WTC11 (cell line): ENCODE data around the gene METRNL. TPM values are rescaled to one million over a fixed set of nuclear protein-coding genes. Genes with fewer than 3 reads are reported as not detected.
A peak's percentile ranks its signal among the peaks of the same experiment; 100 is the strongest.

Experiments
- ATAC-seq: fragments of 200-7000 bp; cut with Tn5 transposase; 2 replicates; pipeline ENCODE4 v1.10.0; 2021; ENCODE audit warnings: mild to moderate bottlenecking, moderate library complexity
- Bru-seq: library from RNA; stranded (reverse); fragments of 400-500 nt; gene quantifications from one replicate; lab custom pipeline; 2021; lab: Mats Ljungman, UMichigan
- CTCF ChIA-PET: fragments of 300-600 bp; sonication (Branson Sonifier 250); formaldehyde crosslinking; loops from one replicate; lab custom pipeline; 2021; ENCODE audit warnings: antibody characterized with exemption; lab: Charles Lee
- POLR2A ChIA-PET: fragments of 350-600 bp; sonication (Branson Sonifier 250); formaldehyde crosslinking; loops from one replicate; lab custom pipeline; 2021; ENCODE audit warnings: antibody characterized with exemption; lab: Charles Lee
- DNase-seq: peaks from one replicate; pipeline ENCODE4 v3.0.0; 2021; ENCODE audit warnings: low spot score
- H3K27ac Mint-ChIP-seq: 2 replicates; pipeline ENCODE4 v1.8.0; 2021; ENCODE audit warnings: mixed read lengths
- H3K27me3 Mint-ChIP-seq: 2 replicates; pipeline ENCODE4 v1.8.0; 2021; ENCODE audit warnings: low read depth, mild to moderate bottlenecking, moderate library complexity, mixed read lengths
- H3K36me3 Mint-ChIP-seq: 2 replicates; pipeline ENCODE4 v1.8.0; 2021; ENCODE audit warnings: mixed read lengths
- H3K4me1 Mint-ChIP-seq: 2 replicates; pipeline ENCODE4 v1.8.0; 2022; ENCODE audit warnings: mixed read lengths
- H3K4me3 Mint-ChIP-seq: 2 replicates; pipeline ENCODE4 v1.8.0; 2021; ENCODE audit warnings: mild to moderate bottlenecking, moderate library complexity, mixed read lengths
- H3K9me3 Mint-ChIP-seq: 2 replicates; pipeline ENCODE4 v1.8.0; 2021; ENCODE audit warnings: mixed read lengths
- CREM ChIP-seq: sonication (generic); formaldehyde crosslinking; IDR thresholded peaks from 2 replicates; pipeline ENCODE4 v1.8.1; 2022; ENCODE audit warnings: mild to moderate bottlenecking, missing genetic modification reagents, moderate library complexity
- ETV6 ChIP-seq: sonication (generic); formaldehyde crosslinking; IDR thresholded peaks from 2 replicates; pipeline ENCODE4 v1.8.1; 2022; ENCODE audit warnings: mild to moderate bottlenecking, missing genetic modification reagents
- FOXJ3 ChIP-seq: sonication (generic); formaldehyde crosslinking; IDR thresholded peaks from 2 replicates; pipeline ENCODE4 v1.9.0; 2021; ENCODE audit warnings: missing genetic modification reagents, mild to moderate bottlenecking, borderline replicate concordance
- FOXP4 ChIP-seq: sonication (generic); formaldehyde crosslinking; IDR thresholded peaks from 2 replicates; pipeline ENCODE4 v1.8.0; 2022; ENCODE audit warnings: mild to moderate bottlenecking, missing genetic modification reagents
- MYBL2 ChIP-seq: sonication (generic); formaldehyde crosslinking; IDR thresholded peaks from 2 replicates; pipeline ENCODE4 v1.8.1; 2023; ENCODE audit warnings: mild to moderate bottlenecking, moderate library complexity, missing genetic modification reagents
- OVOL2 ChIP-seq: fragments of 250-450 bp; sonication (Bioruptor Pico); IDR thresholded peaks from 2 replicates; pipeline ENCODE4 v1.9.0; 2021; ENCODE audit warnings: mild to moderate bottlenecking, borderline replicate concordance
- SMAD4 ChIP-seq: sonication (generic); formaldehyde crosslinking; IDR thresholded peaks from 2 replicates; pipeline ENCODE4 v1.8.0; 2022; ENCODE audit warnings: mild to moderate bottlenecking, missing genetic modification reagents
- SP1 ChIP-seq: sonication (generic); formaldehyde crosslinking; conservative IDR thresholded peaks from 2 replicates; pipeline ENCODE4 v1.8.1; 2022; ENCODE audit warnings: missing genetic modification reagents
- USF1 ChIP-seq: sonication (generic); formaldehyde crosslinking; IDR thresholded peaks from 2 replicates; pipeline ENCODE4 v1.8.0; 2022; ENCODE audit warnings: mild to moderate bottlenecking, missing genetic modification reagents
- USF2 ChIP-seq: sonication (generic); formaldehyde crosslinking; IDR thresholded peaks from 2 replicates; pipeline ENCODE4 v1.8.1; 2023; ENCODE audit warnings: mild to moderate bottlenecking, missing genetic modification reagents, moderate library complexity
- ZBTB21 ChIP-seq: sonication (generic); formaldehyde crosslinking; IDR thresholded peaks from 2 replicates; pipeline ENCODE4 v1.8.1; 2023; ENCODE audit warnings: mild to moderate bottlenecking, missing genetic modification reagents, borderline replicate concordance
- ZNF396 ChIP-seq: fragments of 250-450 bp; sonication (Bioruptor Pico); IDR thresholded peaks from 2 replicates; pipeline ENCODE4 v1.8.0; 2021; ENCODE audit warnings: mild to moderate bottlenecking, moderate library complexity, borderline replicate concordance
- ZNF416 ChIP-seq: fragments of 250-450 bp; sonication (Bioruptor Pico); IDR thresholded peaks from 2 replicates; pipeline ENCODE4 v1.9.0; 2021; ENCODE audit warnings: mild to moderate bottlenecking, inconsistent platforms
- ZNF512 ChIP-seq: sonication (generic); formaldehyde crosslinking; IDR thresholded peaks from 2 replicates; pipeline ENCODE4 v1.8.1; 2022; ENCODE audit warnings: missing genetic modification reagents, borderline replicate concordance
- long read RNA-seq, 3 experiments: library from RNA in 1 of 3; library from capped mRNA in 1 of 3; library from polyadenylated mRNA in 1 of 3; unstranded in 2 of 3; stranded (forward) in 1 of 3; transcript quantifications; one replicate each; pipeline ENCODE4 v2.0.0, GENCODE V29; 2021
- total RNA-seq: library from RNA; stranded (reverse); gene quantifications from 3 replicates; pipeline ENCODE4 v1.2.3, GENCODE V29; 2021
- TF ChIP-seq, protein P1 (sequence below): fragments of 250-450 bp; sonication (Bioruptor Pico); IDR thresholded peaks from 2 replicates; pipeline ENCODE4 v1.9.0; 2021; ENCODE audit warnings: moderate library complexity, mild to moderate bottlenecking, inconsistent platforms, borderline replicate concordance
- TF ChIP-seq, protein P2 (sequence below): sonication (generic); formaldehyde crosslinking; conservative IDR thresholded peaks from 2 replicates; pipeline ENCODE4 v1.8.1; 2022; ENCODE audit warnings: mild to moderate bottlenecking, missing genetic modification reagents
- TF ChIP-seq, protein P3 (sequence below): sonication (generic); formaldehyde crosslinking; IDR thresholded peaks from 2 replicates; pipeline ENCODE4 v1.8.1; 2023; ENCODE audit warnings: mild to moderate bottlenecking, missing genetic modification reagents, moderate library complexity

The METRNL gene
- total RNA-seq = 27.7 to 29.3 TPM (median 28.1 TPM) in 3 replicates
- Bru-seq, nascent RNA = percentile 65 among the genes with signal in this experiment
- long read RNA-seq, experiment 1, transcript METRNL-201 (4 exons, 1,605 nt) = major isoform, 43 of 50 reads
- long read RNA-seq, experiment 1, partial matches to known transcripts = 0 of 50 reads
- long read RNA-seq, experiment 1, other reads (novel, unspliced or antisense) = 2 of 50 reads
- long read RNA-seq, experiment 2, transcript METRNL-201 (4 exons, 1,605 nt) = major isoform, 31 of 42 reads
- long read RNA-seq, experiment 2, partial matches to known transcripts = 7 of 42 reads
- long read RNA-seq, experiment 2, other reads (novel, unspliced or antisense) = 1 of 42 reads
- long read RNA-seq, experiment 3, partial matches to known transcripts = 0 of 1 reads
- long read RNA-seq, experiment 3, other reads (novel, unspliced or antisense) = 1 of 1 reads

GRCh38 chr17:83079352-83079747, at the start of gene METRNL:
Gene METRNL (plus strand): TSS chr17:83079609. CDS start chr17:83079816, 207 bp downstream.
- POLR2A ChIA-PET = no interaction called here
- H3K27me3 Mint-ChIP-seq = peaks cover 39% of the 10 kb centered on the region
- TF ChIP-seq OVOL2 (CRISPR knock-in tag) = no peak
- 0 out of 2 replicates have a peak, but pooled peaks have one; percentile 12 for TF ChIP-seq SP1 (CRISPR knock-in tag)
- TF ChIP-seq CREM = no peak
- TF ChIP-seq, all 79 proteins: peak for 1
- no peaks in the 10 kb centered on the region for H3K9me3 Mint-ChIP-seq
- no peak within 1 kb of the TSS for H3K27ac Mint-ChIP-seq
- no peaks in the 10 kb centered on the region for H3K36me3 Mint-ChIP-seq
- peak; percentile 43 for ATAC-seq
- CTCF ChIA-PET = interaction anchor here (0.6 to 1.7 kb wide), 2 partner anchors 12 to 102 kb away, joined by 3 to 5 read pairs; no protein-coding TSS in a partner anchor
- peak; percentile 64 for DNase-seq
- peak within 1 kb of the TSS; percentile 60 for H3K4me3 Mint-ChIP-seq
- peaks cover 32% of the 10 kb centered on the region for H3K4me1 Mint-ChIP-seq

DNA sequence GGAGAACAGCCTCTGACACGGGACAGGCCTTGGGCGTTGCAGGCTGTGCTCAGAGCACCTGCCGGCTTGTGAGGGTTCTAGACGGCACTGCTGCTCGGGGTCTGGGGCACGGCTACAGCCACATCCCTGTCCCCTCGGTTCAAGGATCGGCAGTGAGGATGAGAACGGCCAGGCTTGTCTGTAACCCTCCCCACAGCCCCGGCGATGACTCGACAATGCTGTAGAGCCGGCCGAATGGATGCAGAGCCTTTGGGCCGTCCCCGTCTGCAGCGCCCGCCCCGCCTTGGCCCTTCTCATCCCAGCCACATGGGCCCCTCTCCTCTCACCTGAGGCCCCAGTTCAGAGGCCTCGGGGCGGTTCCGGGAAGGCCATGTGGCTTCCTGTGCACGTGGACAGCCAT, 49.0 kb upstream of the METRNL start:
- DNase-seq (no peak), ATAC-seq (no peak; the same call in 1 of the 2 replicates)
- H3K27ac Mint-ChIP-seq = no peak overlapping the region
- POLR2A ChIA-PET = no interaction called here
- no peak for TF ChIP-seq ETV6 (CRISPR knock-in tag)
- TF ChIP-seq ZNF512 (CRISPR knock-in tag) = no peak
- TF ChIP-seq ZBTB21 (CRISPR knock-in tag) = no peak
- no peak for TF ChIP-seq ZNF396 (CRISPR knock-in tag)
- no peak for TF ChIP-seq SMAD4
- TF ChIP-seq, protein P1, sequence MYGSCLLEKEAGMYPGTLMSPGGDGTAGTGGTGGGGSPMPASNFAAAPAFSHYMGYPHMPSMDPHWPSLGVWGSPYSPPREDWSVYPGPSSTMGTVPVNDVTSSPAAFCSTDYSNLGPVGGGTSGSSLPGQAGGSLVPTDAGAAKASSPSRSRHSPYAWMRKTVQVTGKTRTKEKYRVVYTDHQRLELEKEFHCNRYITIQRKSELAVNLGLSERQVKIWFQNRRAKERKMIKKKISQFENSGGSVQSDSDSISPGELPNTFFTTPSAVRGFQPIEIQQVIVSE = no peak
- TF ChIP-seq USF1 = no peak
- no peak for TF ChIP-seq ZNF416 (CRISPR knock-in tag)
- TF ChIP-seq, protein P2, sequence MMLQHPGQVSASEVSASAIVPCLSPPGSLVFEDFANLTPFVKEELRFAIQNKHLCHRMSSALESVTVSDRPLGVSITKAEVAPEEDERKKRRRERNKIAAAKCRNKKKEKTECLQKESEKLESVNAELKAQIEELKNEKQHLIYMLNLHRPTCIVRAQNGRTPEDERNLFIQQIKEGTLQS (CRISPR knock-in tag) = no peak
- TF ChIP-seq, protein P3, sequence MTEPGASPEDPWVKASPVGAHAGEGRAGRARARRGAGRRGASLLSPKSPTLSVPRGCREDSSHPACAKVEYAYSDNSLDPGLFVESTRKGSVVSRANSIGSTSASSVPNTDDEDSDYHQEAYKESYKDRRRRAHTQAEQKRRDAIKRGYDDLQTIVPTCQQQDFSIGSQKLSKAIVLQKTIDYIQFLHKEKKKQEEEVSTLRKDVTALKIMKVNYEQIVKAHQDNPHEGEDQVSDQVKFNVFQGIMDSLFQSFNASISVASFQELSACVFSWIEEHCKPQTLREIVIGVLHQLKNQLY (CRISPR knock-in tag) = no peak
- TF ChIP-seq USF2 (CRISPR knock-in tag) = no peak
- TF ChIP-seq FOXJ3 (CRISPR knock-in tag) = no peak
- no peak for TF ChIP-seq FOXP4 (CRISPR knock-in tag)
- no peak for TF ChIP-seq MYBL2 (CRISPR knock-in tag)
- no peak for TF ChIP-seq SP1 (CRISPR knock-in tag)
- H3K4me3 Mint-ChIP-seq = no peak overlapping the region
- no peaks in the 10 kb centered on the region for H3K27me3 Mint-ChIP-seq
- H3K36me3 Mint-ChIP-seq = peaks cover 41% of the 10 kb centered on the region
- no peaks in the 10 kb centered on the region for H3K4me1 Mint-ChIP-seq
- H3K9me3 Mint-ChIP-seq = peaks cover 10% of the 10 kb centered on the region
- CTCF ChIA-PET = no interaction called here
